Right cardiac atrium (tissue), 5 donors: ENCODE results near the gene FARP1. TPM values are rescaled to one million over a fixed set of nuclear protein-coding genes. Genes with fewer than 3 reads are reported as not detected.
"Not testable (repeated sequence)": the region's sequence is repeated elsewhere in the genome, so short reads cannot be mapped to it uniquely, and the experiment has no call there.

Experiments
- ATAC-seq, 2 donors: fragments of 200-7000 bp; cut with Tn5 transposase; one replicate each; pipeline versions ENCODE4 v1.8.0 to v1.9.1; 2020; ENCODE audit warnings: moderate library complexity in 2 of 2, mild to moderate bottlenecking in 1 of 2
- DNase-seq, 3 donors: peaks; one replicate each; pipeline ENCODE4 v3.0.0-alpha.2; 2020
- H3K27ac ChIP-seq: one replicate; pipeline ENCODE4 v1.5.1; 2013; ENCODE audit warnings: mild to moderate bottlenecking, low read length, control low read depth, moderate library complexity
- H3K27me3 ChIP-seq: one replicate; pipeline ENCODE4 v1.6.1; 2013; ENCODE audit not compliant: control insufficient read depth, insufficient read depth
- H3K4me1 ChIP-seq: one replicate; pipeline ENCODE4 v1.6.1; 2013; ENCODE audit warnings: low read length; ENCODE audit not compliant: control insufficient read depth, insufficient read depth
- H3K4me3 ChIP-seq: one replicate; pipeline ENCODE4 v1.5.1; 2013; ENCODE audit warnings: low read length, control low read depth
- H3K9me3 ChIP-seq: one replicate; pipeline ENCODE4 v1.6.1; 2013; ENCODE audit warnings: low read length; ENCODE audit not compliant: control insufficient read depth
- WGBS: extraction: QIAGEN DNeasy Blood & Tissue Kit; methylation state at CpG from one replicate; pipeline ENCODE4 v1.1.7; 2013; 5-methylcytosine and 5-hydroxymethylcytosine counted together
- intact Hi-C, 4 donors: fragments of 100-400 bp; cut with DNase I; formaldehyde crosslinking; loops; one replicate each; pipeline versions ENCODE4 v1.11.0 to v1.14.0; 2022 to 2023
- polyA plus RNA-seq: library from polyadenylated mRNA; stranded (reverse); fragments of 200-250 nt; gene quantifications from one replicate; pipeline ENCODE4 v1.2.3, GENCODE V29; 2013
- total RNA-seq, 4 donors: library from RNA; stranded (reverse); fragmentation: NEBNext Ultra II Directional; extraction: Animal tissue kit (Norgen Biotek cat#: 25700); gene quantifications; one replicate each; pipeline ENCODE4 v1.2.1, GENCODE V29; 2021
- donor health status: healthy with polysubstance abuse.
- donor health status: DM: no; HTN: yes; CAD: no.
- donor health status: DM: no; HTN: no; CAD: no.
- donor health status: DM: no; HTN: yes; CAD: no; lungs with severe emphysema.
- donor health status: DM: yes; HTN: yes; CAD: no.

The FARP1 gene
- total and polyA plus RNA-seq, 5 donors = 8.3 to 27.6 (median 22.7) TPM

- Histone ChIP-seq H3K27me3 (no peaks in the 10 kb centered on the region), H3K4me3 (no peak overlapping the region), H3K4me1 (no peaks in the 10 kb centered on the region), H3K9me3 (no peaks in the 10 kb centered on the region), H3K27ac (no peak overlapping the region)
- ATAC-seq = no peak
- intact Hi-C loops = no loop called here
- 79% methylated on average over 8 of the region's 8 CpGs for WGBS
- DNase-seq = no peak
Observed at GRCh38 chr13:98405690-98406344, 262.9 kb downstream of the FARP1 start.

GRCh38 chr13:98406427-98406826, 263.5 kb downstream of the FARP1 start:
- intact Hi-C loops = no loop called here
- ATAC-seq (no peak), DNase-seq (no peak)
- no peak overlapping the region for H3K4me3 ChIP-seq
- 91% methylated on average over 9 of the region's 9 CpGs for WGBS
- no peaks in the 10 kb centered on the region for H3K4me1 ChIP-seq
- no peaks in the 10 kb centered on the region for H3K27me3 ChIP-seq
- H3K9me3 ChIP-seq = no peaks in the 10 kb centered on the region
- H3K27ac ChIP-seq = no peak overlapping the region

- ATAC-seq (no peak), DNase-seq (no peak)
- no peak overlapping the region for H3K27ac ChIP-seq
- intact Hi-C loops = no loop called here
- no peaks in the 10 kb centered on the region for H3K4me1 ChIP-seq
- no peaks in the 10 kb centered on the region for H3K9me3 ChIP-seq
- no peak overlapping the region for H3K4me3 ChIP-seq
- WGBS = 97% methylated on average over 9 of the region's 9 CpGs
- no peaks in the 10 kb centered on the region for H3K27me3 ChIP-seq
Observed at GRCh38 chr13:98406971-98407370, 264.1 kb downstream of the FARP1 start.

- Histone ChIP-seq H3K27ac (no peak overlapping the region), H3K4me1 (no peaks in the 10 kb centered on the region), H3K4me3 (no peak overlapping the region), H3K27me3 (no peaks in the 10 kb centered on the region), H3K9me3 (no peaks in the 10 kb centered on the region)
- no peak for ATAC-seq
- intact Hi-C loops = no loop called here
- WGBS = 96% methylated on average over 4 of the region's 4 CpGs
- DNase-seq = no peak
Observed at GRCh38 chr13:98407575-98407974, 264.7 kb downstream of the FARP1 start.

GRCh38 chr13:98409281-98409680, 266.4 kb downstream of the FARP1 start:
- H3K27me3 ChIP-seq = no peaks in the 10 kb centered on the region
- no peaks in the 10 kb centered on the region for H3K9me3 ChIP-seq
- 97% methylated on average over 13 of the region's 13 CpGs for WGBS
- no peak overlapping the region for H3K27ac ChIP-seq
- intact Hi-C loops = no loop called here
- H3K4me1 ChIP-seq = no peaks in the 10 kb centered on the region
- no peak overlapping the region for H3K4me3 ChIP-seq
- no peak for ATAC-seq
- no peak for DNase-seq

GRCh38 chr13:98410612-98411011, 267.7 kb downstream of the FARP1 start:
- 92% methylated on average over 11 of the region's 11 CpGs for WGBS
- H3K4me3 ChIP-seq = no peak overlapping the region
- no peaks in the 10 kb centered on the region for H3K9me3 ChIP-seq
- intact Hi-C loops = no loop called here
- no peak for DNase-seq
- ATAC-seq = no peak
- no peaks in the 10 kb centered on the region for H3K4me1 ChIP-seq
- no peak overlapping the region for H3K27ac ChIP-seq
- no peaks in the 10 kb centered on the region for H3K27me3 ChIP-seq

GRCh38 chr13:98411013-98411412, 268.1 kb downstream of the FARP1 start:
- 72% methylated on average over 5 of the region's 5 CpGs for WGBS
- intact Hi-C loops = no loop called here
- no peak for ATAC-seq

GRCh38 chr13:98411617-98412265, 268.8 kb downstream of the FARP1 start:
- Histone ChIP-seq H3K4me3 (no peak overlapping the region), H3K9me3 (no peaks in the 10 kb centered on the region), H3K27me3 (no peaks in the 10 kb centered on the region), H3K4me1 (no peaks in the 10 kb centered on the region), H3K27ac (no peak overlapping the region)
- ATAC-seq (peak; percentile 55 to 65), DNase-seq (peak; percentile 39 to 77 (median 69))
- intact Hi-C loops = no loop called here
- WGBS = 63% methylated on average over 16 of the region's 16 CpGs

More at GRCh38 chr13:98411013-98411412, 268.1 kb downstream of the FARP1 start:
- no peak for DNase-seq
- Histone ChIP-seq H3K4me1 (no peaks in the 10 kb centered on the region), H3K4me3 (no peak overlapping the region), H3K9me3 (no peaks in the 10 kb centered on the region), H3K27ac (no peak overlapping the region), H3K27me3 (no peaks in the 10 kb centered on the region)

- DNase-seq, intact Hi-C loops, H3K27ac ChIP-seq, H3K4me1 ChIP-seq, H3K9me3 ChIP-seq, H3K4me3 ChIP-seq, ATAC-seq, H3K27me3 ChIP-seq: not testable (repeated sequence)
- WGBS = 95% methylated on average over 3 of the region's 3 CpGs
Observed at GRCh38 chr13:98413278-98413677, 270.4 kb downstream of the FARP1 start.

- whole genome bisulfite sequencing = 85% methylated on average over 7 of the region's 7 CpGs
- intact Hi-C loops = no loop called here
Observed at GRCh38 chr13:98413796-98414195, 270.9 kb downstream of the FARP1 start.

GRCh38 chr13:98415326-98416070, 272.6 kb downstream of the FARP1 start:
- H3K27ac ChIP-seq = no peak overlapping the region
- H3K4me3 ChIP-seq = no peak overlapping the region
- no peak for ATAC-seq
- no peak for DNase-seq
- no peaks in the 10 kb centered on the region for H3K27me3 ChIP-seq
- no peaks in the 10 kb centered on the region for H3K4me1 ChIP-seq
- intact Hi-C loops = no loop called here
- no peaks in the 10 kb centered on the region for H3K9me3 ChIP-seq
- WGBS = 96% methylated on average over 18 of the region's 18 CpGs

More at GRCh38 chr13:98413796-98414195, 270.9 kb downstream of the FARP1 start:
- no peaks in the 10 kb centered on the region for H3K4me1 ChIP-seq
- no peak for DNase-seq
- no peaks in the 10 kb centered on the region for H3K27me3 ChIP-seq
- no peaks in the 10 kb centered on the region for H3K9me3 ChIP-seq
- no peak for ATAC-seq
- H3K4me3 ChIP-seq = no peak overlapping the region
- H3K27ac ChIP-seq = no peak overlapping the region
